Pancreas (tissue), 10 donors: ENCODE results near the gene CAPN11. TPM values are rescaled to one million over a fixed set of nuclear protein-coding genes. Genes with fewer than 3 reads are reported as not detected.
"Not testable (repeated sequence)": the region's sequence is repeated elsewhere in the genome, so short reads cannot be mapped to it uniquely, and the experiment has no call there.

Experiments
- ATAC-seq, 4 donors: fragments of 200-7000 bp; cut with Tn5 transposase; one replicate each; pipeline versions ENCODE4 v1.8.0 to v1.9.1; 2020; ENCODE audit warnings: mild to moderate bottlenecking in 4 of 4, moderate library complexity in 4 of 4
- DNase-seq, 6 donors: peaks; one replicate each; pipeline ENCODE4 v3.0.0-alpha.2; 2020
- FAIRE-seq: peaks from 2 replicates; lab custom pipeline; 2012; peaks lifted over from hg19 to GRCh38; lab: Jason Lieb, UNC
- H3K27ac ChIP-seq, 4 donors: fragments of 200-600 bp; sonication (generic); 1 replicate in 3 of 4; 2 replicates in 1 of 4; pipeline versions ENCODE4 v1.5.0 to v1.8.0; 2020
- H3K27me3 ChIP-seq, 4 donors: fragments of 200-600 bp; one replicate each; pipeline ENCODE4 v1.8.0; 2021
- H3K36me3 ChIP-seq, 3 donors: fragments of 200-600 bp; sonication (generic) in 1 of 3; one replicate each; pipeline versions ENCODE4 v1.5.0 to v1.8.0; 2020 to 2021
- H3K4me1 ChIP-seq, 3 donors: fragments of 200-600 bp; one replicate each; pipeline ENCODE4 v1.8.0; 2021
- H3K4me3 ChIP-seq, 4 donors: fragments of 200-600 bp; sonication (generic) in 2 of 4; one replicate each; pipeline versions ENCODE4 v1.5.0 to v1.8.0; 2020 to 2021
- H3K9me3 ChIP-seq, 4 donors: fragments of 200-600 bp; one replicate each; pipeline ENCODE4 v1.8.0; 2021
- CTCF ChIP-seq, 4 donors: fragments of 200-600 bp; sonication (generic) in 3 of 4; IDR thresholded peaks; one replicate each; pipeline versions ENCODE4 v1.5.0 to v1.8.0; 2021; ENCODE audit warnings: antibody characterized with exemption in 4 of 4
- WGBS, 2 donors: extraction: QIAGEN DNeasy Blood & Tissue Kit; methylation state at CpG; one replicate each; pipeline ENCODE4 v1.1.7; 2013; 5-methylcytosine and 5-hydroxymethylcytosine counted together
- intact Hi-C, 3 donors: fragments of 100-400 bp; cut with DNase I; formaldehyde crosslinking; loops; one replicate each; pipeline versions ENCODE4 v1.11.1 to v1.14.2; 2022
- polyA plus RNA-seq, 2 donors: library from polyadenylated mRNA; stranded (reverse); fragments of 200-250 nt; gene quantifications; one replicate each; pipeline ENCODE4 v1.2.3, GENCODE V29; 2013
- total RNA-seq, 6 donors: library from RNA; stranded (reverse); fragmentation: NEBNext Ultra II Directional in 4 of 6; extraction: Animal tissue kit (Norgen Biotek cat#: 25700) in 4 of 6; gene quantifications; one replicate each; pipeline versions ENCODE4 v1.2.1 to v1.2.4, GENCODE V29; 2021 to 2023
- donor health status: healthy with polysubstance abuse.
- donor health status: DM: no; HTN: no; CAD: no; lungs with moderate emphysema.
- donor health status: DM: no; HTN: no; CAD: no.
- donor health status: control.
- donor health status: control.
- donor health status: Bipolar disorder and iron deficiency.
- donor health status: DM: yes; HTN: yes; CAD: no.
- donor health status: DM: no; HTN: no; CAD: no.
- donor health status: DM: no; HTN: no; CAD: no.
- donor health status: DM: yes; HTN: yes; CAD: no.

The CAPN11 gene
- total and polyA plus RNA-seq, 8 donors, result 0.06 to 0.76 (median 0.19) TPM; not detected in 2

- intact Hi-C loops, result no loop called here
- TF ChIP-seq CTCF (IDR thresholded peaks at IDR 0.05), result no peak
- no peaks in the 10 kb centered on the region for H3K4me1 ChIP-seq
- ATAC-seq (no peak), DNase-seq (no peak), FAIRE-seq (no peak)
- H3K27me3 ChIP-seq, result no peaks in the 10 kb centered on the region
- 67 to 76% methylated on average over 9 of the region's 9 CpGs for WGBS, 2 donors
- no peak overlapping the region for H3K4me3 ChIP-seq
- no peaks in the 10 kb centered on the region for H3K36me3 ChIP-seq
- no peaks in the 10 kb centered on the region for H3K9me3 ChIP-seq
- H3K27ac ChIP-seq, result no peak overlapping the region
These were observed 25.2 kb downstream of the CAPN11 start for GRCh38 chr6:44183783-44184182.

- FAIRE-seq, result not testable (repeated sequence)
These were observed 26.7 kb downstream of the CAPN11 start for GRCh38 chr6:44185356-44185755.

GRCh38 chr6:44185953-44186634, 27.5 kb downstream of the CAPN11 start:
- no peak for DNase-seq
- FAIRE-seq, result no peak
- intact Hi-C loops, result no loop called here
- 63 to 68% methylated on average over 9 of the region's 9 CpGs for WGBS, 2 donors
- H3K4me1 ChIP-seq, result no peaks in the 10 kb centered on the region
- TF ChIP-seq CTCF (IDR thresholded peaks at IDR 0.05), result no peak
- H3K9me3 ChIP-seq, result no peaks in the 10 kb centered on the region
- no peak for ATAC-seq
- H3K27me3 ChIP-seq, result no peaks in the 10 kb centered on the region
- no peak overlapping the region for H3K4me3 ChIP-seq
- no peak overlapping the region for H3K27ac ChIP-seq
- H3K36me3 ChIP-seq, result no peaks in the 10 kb centered on the region

More at GRCh38 chr6:44185356-44185755, 26.7 kb downstream of the CAPN11 start:
- intact Hi-C loops, ATAC-seq, H3K27me3 ChIP-seq, H3K27ac ChIP-seq, DNase-seq, H3K4me3 ChIP-seq, H3K4me1 ChIP-seq, H3K9me3 ChIP-seq, H3K36me3 ChIP-seq: not testable (repeated sequence)
- WGBS, 2 donors, result 73 to 77% methylated on average over 7 of the region's 7 CpGs

DNA sequence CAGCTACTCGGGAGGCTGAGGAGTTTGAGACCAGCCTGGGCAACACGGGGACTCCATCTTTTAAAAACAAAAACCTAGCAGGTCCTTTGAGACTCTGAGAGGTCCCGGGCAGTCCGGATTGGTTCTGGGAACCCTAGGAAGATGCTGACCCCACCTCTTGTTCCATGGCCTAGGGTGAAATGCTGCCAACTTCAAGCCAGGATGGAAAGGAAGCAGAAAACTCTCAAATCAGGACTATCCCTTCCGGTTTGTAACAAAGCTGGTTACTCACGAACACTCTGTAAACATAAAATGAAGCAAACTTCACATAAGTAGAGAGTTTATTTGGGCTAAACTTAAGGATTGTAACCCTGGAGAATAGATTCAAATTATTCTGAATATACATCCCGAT, 28.0 kb downstream of the CAPN11 start:
- WGBS, 2 donors, result 77 to 84% methylated on average over 7 of the region's 7 CpGs
- Histone ChIP-seq H3K27me3 (no peaks in the 10 kb centered on the region), H3K4me3 (no peak overlapping the region), H3K36me3 (no peaks in the 10 kb centered on the region), H3K4me1 (no peaks in the 10 kb centered on the region), H3K27ac (no peak overlapping the region), H3K9me3 (no peaks in the 10 kb centered on the region)
- intact Hi-C loops, result no loop called here
- FAIRE-seq, result no peak
- no peak for ATAC-seq
- no peak for TF ChIP-seq CTCF (IDR thresholded peaks at IDR 0.05)
- DNase-seq, result no peak

DNA sequence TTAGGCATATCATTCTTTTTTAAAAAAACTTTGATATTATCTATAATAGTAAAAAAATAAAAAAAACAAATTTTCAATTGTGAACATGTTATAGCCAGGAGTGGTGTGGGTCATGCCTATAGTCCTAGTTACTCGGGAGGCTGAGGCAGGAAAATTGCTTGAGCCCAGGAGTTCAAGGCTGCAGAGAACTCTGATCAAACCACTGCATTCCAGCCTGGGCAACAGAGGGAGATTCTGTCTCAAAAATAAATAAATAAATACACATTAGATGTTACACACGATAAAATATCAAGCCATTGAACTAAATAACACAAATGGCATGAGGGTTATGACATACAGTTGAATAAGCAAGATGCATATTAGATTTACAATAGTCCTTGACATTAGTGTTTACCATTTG, 30.2 kb downstream of the CAPN11 start:
- no peaks in the 10 kb centered on the region for H3K9me3 ChIP-seq
- H3K4me3 ChIP-seq, result no peak overlapping the region
- intact Hi-C loops, result no loop called here
- H3K36me3 ChIP-seq, result no peaks in the 10 kb centered on the region
- DNase-seq (no peak), ATAC-seq (no peak), FAIRE-seq (no peak)
- H3K27me3 ChIP-seq, result no peaks in the 10 kb centered on the region
- WGBS, 2 donors, result 43 to 58% methylated on average over 2 of the region's 2 CpGs
- TF ChIP-seq CTCF (IDR thresholded peaks at IDR 0.05), result no peak
- H3K27ac ChIP-seq, result no peak overlapping the region
- H3K4me1 ChIP-seq, result no peaks in the 10 kb centered on the region
